Measurements from ENCODE around the gene IFI44. TPM values are rescaled to one million over a fixed set of nuclear protein-coding genes. Genes with fewer than 3 reads are reported as not detected.

Gene IFI44
- total and polyA plus RNA-seq, 2 of the 8 experiments (the other 6 are each of a cell fraction or from before 2014, with no cell fraction given), result not detected

DNA sequence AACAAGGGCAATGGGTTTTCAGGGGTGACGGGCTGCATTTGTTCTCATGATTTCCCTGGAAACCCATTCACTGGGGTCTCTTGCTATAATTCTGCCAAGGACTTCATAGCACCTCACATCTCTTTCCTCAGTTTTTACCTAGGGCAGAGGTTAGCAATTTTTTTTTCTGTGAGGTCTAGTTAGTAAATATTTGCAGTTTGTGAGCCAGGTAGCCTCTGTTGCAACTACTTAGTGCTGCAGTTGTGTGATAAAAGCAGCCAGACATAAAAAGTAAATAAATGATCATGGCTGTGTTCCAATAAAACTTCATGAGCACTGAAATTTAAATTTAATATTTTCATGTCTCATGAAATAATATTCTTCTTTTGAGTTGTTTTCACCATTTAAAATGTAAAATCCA, 37.7 kb downstream of the IFI44 start:
- Histone ChIP-seq H3K4me3 (ENCODE audit: extremely low read depth in 1 of 4, insufficient read depth in 2 of 4, low read depth in 3 of 4, low read length in 4 of 4) (no peak overlapping the region), H2BK5ac (ENCODE audit: low read depth, low read length) (no peak overlapping the region), H4K91ac (replicated peaks; ENCODE audit: insufficient read length, low read length) (no peak overlapping the region), H2BK12ac (ENCODE audit: low read depth, low read length) (no peak overlapping the region), H2BK120ac (replicated peaks; ENCODE audit: low read depth, low read length) (no peak overlapping the region), H4K8ac (ENCODE audit: extremely low read depth, insufficient read depth, low read length) (no peak overlapping the region), H3K27me3 (replicated peaks in 1 of 4; ENCODE audit: control insufficient read depth in 3 of 4, extremely low read depth in 1 of 4, insufficient read depth in 3 of 4, low read length in 3 of 4) (no peaks in the 10 kb centered on the region), H3K18ac (ENCODE audit: extremely low read depth, low read length) (no peak overlapping the region), H2AFZ (ENCODE audit: low read length) (no peak overlapping the region; the same call in 1 of the 2 replicates), H3K23me2 (ENCODE audit: low read depth, low read length) (no peaks in the 10 kb centered on the region), H3K27ac (ENCODE audit: low read depth, low read length) (no peak overlapping the region), H3K23ac (ENCODE audit: insufficient read length) (no peak overlapping the region), H3K4ac (replicated peaks; ENCODE audit: insufficient read length, low read depth, low read length) (no peak overlapping the region), H3K9ac (replicated peaks in 1 of 4; ENCODE audit: extremely low read depth in 1 of 4, low read depth in 3 of 4, low read length in 3 of 4) (no peak overlapping the region), H3K4me2 (ENCODE audit: insufficient read depth in 1 of 2, low read depth in 2 of 2, low read length in 2 of 2) (no peak overlapping the region), H2AK5ac (ENCODE audit: low read depth, low read length) (no peak overlapping the region), H4K20me1 (replicated peaks in 1 of 2; ENCODE audit: control insufficient read depth in 1 of 2, insufficient read depth in 2 of 2, low read length in 2 of 2) (no peaks in the 10 kb centered on the region), H4K5ac (ENCODE audit: insufficient read length, low read depth, low read length) (no peak overlapping the region), H3K79me2 (ENCODE audit: control insufficient read depth in 1 of 2, insufficient read depth in 2 of 2, low read length in 2 of 2) (no peaks in the 10 kb centered on the region), H3K79me1 (ENCODE audit: low read depth, low read length) (no peaks in the 10 kb centered on the region), H3K4me1 (replicated peaks in 1 of 4; ENCODE audit: control insufficient read depth in 3 of 4, insufficient read depth in 4 of 4, low read length in 3 of 4) (no peaks in the 10 kb centered on the region), H3K14ac (ENCODE audit: insufficient read length) (no peak overlapping the region), H3K56ac (replicated peaks; ENCODE audit: insufficient read length, low read depth, low read length) (no peak overlapping the region), H2BK15ac (ENCODE audit: low read length) (no peak overlapping the region), H3K36me3 (ENCODE audit: control insufficient read depth in 2 of 4, insufficient read depth in 4 of 4, low read length in 3 of 4) (no peaks in the 10 kb centered on the region), H2BK20ac (ENCODE audit: low read length) (no peak overlapping the region), H3K9me3 (ENCODE audit: insufficient read depth in 2 of 2, low read depth in 1 of 2, low read length in 1 of 2) (no peaks in the 10 kb centered on the region)
- 100% methylated on average over 1 of the region's 1 CpG; no CpG with 5 or more reads in 1 of the 2 experiments for WGBS, 2 experiments (ENCODE audit: extremely low coverage in 1 of 2, insufficient coverage in 1 of 2, insufficient read length in 1 of 2, insufficient replicate concordance in 2 of 2, low coverage in 1 of 2, low lambda C conversion rate in 2 of 2, missing lambda C conversion rate in 1 of 2)
- FAIRE-seq (no peak), DNase-seq (ENCODE audit: low read depth in 1 of 2, low spot score in 2 of 2) (no peak)
- CTCF ChIA-PET (ENCODE audit: partially characterized antibody), result no interaction called here
- POLR2A ChIA-PET (ENCODE audit: partially characterized antibody), result no interaction called here
- TF ChIP-seq JUND (IDR thresholded peaks at IDR 0.05; ENCODE audit: low read length) (no peak), SIX5 (IDR thresholded peaks at IDR 0.05; ENCODE audit: low read depth, low read length) (no peak), FOSL1 (IDR thresholded peaks at IDR 0.05; ENCODE audit: insufficient read depth, low read depth, low read length) (no peak), KDM5A (IDR thresholded peaks at IDR 0.05; ENCODE audit: low read length) (no peak), CHD1 (IDR thresholded peaks at IDR 0.05; ENCODE audit: low read depth, low read length) (no peak), CBX5 (IDR thresholded peaks at IDR 0.05; ENCODE audit: low read depth, low read length) (no peak), KDM4A (IDR thresholded peaks at IDR 0.05; ENCODE audit: low read depth, low read length, severe bottlenecking) (no peak), EP300 (IDR thresholded peaks at IDR 0.05; ENCODE audit: borderline replicate concordance in 1 of 2, low read depth in 2 of 2, low read length in 2 of 2) (no peak), MAFK (IDR thresholded peaks at IDR 0.05; ENCODE audit: low read depth, low read length) (no peak), TEAD4 (IDR thresholded peaks at IDR 0.05; ENCODE audit: low read depth, low read length) (no peak), KDM1A (IDR thresholded peaks at IDR 0.05; ENCODE audit: borderline replicate concordance, low read length) (no peak), TAF1 (IDR thresholded peaks at IDR 0.05; ENCODE audit: low read depth, low read length) (no peak), NRF1 (IDR thresholded peaks at IDR 0.05; ENCODE audit: low read depth, low read length) (no peak), POLR2A (IDR thresholded peaks at IDR 0.05; ENCODE audit: control extremely low read depth in 1 of 2, low read depth in 2 of 2, low read length in 2 of 2) (no peak), EGR1 (IDR thresholded peaks at IDR 0.05; ENCODE audit: borderline replicate concordance, low read depth, low read length) (no peak)
- TF ChIP-seq, protein P1, sequence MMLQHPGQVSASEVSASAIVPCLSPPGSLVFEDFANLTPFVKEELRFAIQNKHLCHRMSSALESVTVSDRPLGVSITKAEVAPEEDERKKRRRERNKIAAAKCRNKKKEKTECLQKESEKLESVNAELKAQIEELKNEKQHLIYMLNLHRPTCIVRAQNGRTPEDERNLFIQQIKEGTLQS (IDR thresholded peaks at IDR 0.05; ENCODE audit: insufficient read depth, low read depth, low read length), result no peak
